Measurements from ENCODE around the gene TARS1.

GRCh38 chr5:33462456-33462855 lies 21.7 kb downstream of the TARS1 start:
- TF ChIP-seq CTCF (IDR thresholded peaks at IDR 0.05), result no peak
- no peak for TF ChIP-seq POLR2A (IDR thresholded peaks at IDR 0.05)
- no peak for TF ChIP-seq EP300 (IDR thresholded peaks at IDR 0.05)

Measured in tibial nerve (tissue), 4 donors.